GM12878 (cell line): Measurements from ENCODE around the gene MYO1E. TPM values are rescaled to one million over a fixed set of nuclear protein-coding genes. Genes with fewer than 3 reads are reported as not detected.
A peak's percentile ranks its signal among the peaks of the same experiment; 100 is the strongest.

Experiments used
- ATAC-seq: fragments of 200-7000 bp; cut with Tn5 transposase; 3 replicates; pipeline ENCODE4 v1.9.1; 2020; ENCODE audit warnings: mild to moderate bottlenecking, moderate library complexity
- BruUV-seq: library from RNA; stranded (reverse); fragments of 400-500 nt; replicated peaks from 2 replicates; lab custom pipeline; 2021; lab: Mats Ljungman, UMichigan
- CTCF ChIA-PET: fragments of 300-600 bp; sonication (Branson Sonifier 250); formaldehyde crosslinking; extraction: SDS; loops from one replicate; lab custom pipeline; 2021; ENCODE audit warnings: inconsistent platforms; lab: Yijun Ruan, JAX
- POLR2A ChIA-PET: fragments of 350-600 bp; formaldehyde crosslinking; extraction: SDS; loops from one replicate; lab custom pipeline; 2021; ENCODE audit warnings: inconsistent platforms; lab: Charles Lee
- RAD21 ChIA-PET: fragments of 300-600 bp; sonication (Branson Sonifier 250); formaldehyde crosslinking; loops from one replicate; lab custom pipeline; 2023; ENCODE audit warnings: antibody characterized with exemption; ENCODE audit not compliant: unreplicated experiment; lab: Charles Lee
- SMC1A ChIA-PET: fragments of 300-600 bp; sonication (Branson Sonifier 250); formaldehyde crosslinking; loops from one replicate; lab custom pipeline; 2023; ENCODE audit not compliant: unreplicated experiment, uncharacterized antibody; lab: Charles Lee
- DNase-seq: peaks from one replicate; pipeline ENCODE4 v3.0.0-alpha.2; 2011; ENCODE audit warnings: low read depth, low spot score
- FAIRE-seq: peaks from 3 replicates; lab custom pipeline; 2011; peaks lifted over from hg19 to GRCh38; lab: Jason Lieb, UNC
- H2AFZ ChIP-seq: 2 replicates; pipeline ENCODE4 v1.6.0; 2011; ENCODE audit warnings: low read depth, low read length, control low read depth; ENCODE audit not compliant: control insufficient read depth
- H3K27ac ChIP-seq: 2 replicates; pipeline ENCODE4 v1.5.1; 2011; ENCODE audit warnings: control low read depth; ENCODE audit not compliant: control insufficient read depth, insufficient read depth
- H3K27me3 ChIP-seq, 2 experiments: replicated peaks in 1 of 2; 2 replicates each; pipeline versions ENCODE4 v1.6.0 to v1.6.1; 2011; ENCODE audit warnings: low read length in 1 of 2; ENCODE audit not compliant: control insufficient read depth in 2 of 2, insufficient read depth in 2 of 2
- H3K36me3 ChIP-seq, 2 experiments: 2 replicates each; pipeline ENCODE4 v1.5.1; 2011; ENCODE audit warnings: low read length in 1 of 2; ENCODE audit not compliant: control insufficient read depth in 2 of 2, insufficient read depth in 2 of 2
- H3K4me1 ChIP-seq: 2 replicates; pipeline ENCODE4 v1.6.1; 2011; ENCODE audit warnings: mild to moderate bottlenecking, low read length, moderate library complexity, mixed read lengths; ENCODE audit not compliant: control insufficient read depth, insufficient read depth
- H3K4me2 ChIP-seq: 2 replicates; pipeline ENCODE4 v1.6.0; 2011; ENCODE audit warnings: control low read depth; ENCODE audit not compliant: control insufficient read depth, insufficient read depth
- H3K4me3 ChIP-seq: fragments of 200-600 bp; sonication (generic); 2 replicates; pipeline ENCODE4 v1.5.1; 2016
- H3K79me2 ChIP-seq: 2 replicates; pipeline ENCODE4 v1.6.0; 2011; ENCODE audit warnings: low read length; ENCODE audit not compliant: control insufficient read depth, insufficient read depth
- H3K9ac ChIP-seq: 2 replicates; pipeline ENCODE4 v1.8.0; 2011; ENCODE audit warnings: low read length, control low read depth, mixed read lengths; ENCODE audit not compliant: control insufficient read depth, insufficient read depth
- H3K9me3 ChIP-seq: replicated peaks from 3 replicates; pipeline ENCODE4 v1.5.1; 2011; ENCODE audit warnings: mild to moderate bottlenecking, low read length; ENCODE audit not compliant: control insufficient read depth, insufficient read depth
- H4K20me1 ChIP-seq: 2 replicates; pipeline ENCODE4 v1.6.0; 2011; ENCODE audit not compliant: control insufficient read depth, insufficient read depth
- BCL11A ChIP-seq: IDR thresholded peaks from 2 replicates; pipeline ENCODE4 v1.6.1; 2011; ENCODE audit warnings: low read depth, low read length
- BCL3 ChIP-seq: IDR thresholded peaks from 2 replicates; pipeline ENCODE4 v1.6.1; 2011; ENCODE audit warnings: borderline replicate concordance, low read depth, mild to moderate bottlenecking, moderate library complexity, low read length; ENCODE audit not compliant: insufficient read depth, poor library complexity, severe bottlenecking
- HDGF ChIP-seq: fragments of 450-650 bp; IDR thresholded peaks from 2 replicates; pipeline ENCODE4 v1.6.1; 2016; ENCODE audit warnings: antibody characterized with exemption
- NR2F1 ChIP-seq: fragments of 450-650 bp; conservative IDR thresholded peaks from 2 replicates; pipeline ENCODE4 v1.6.1; 2017; ENCODE audit warnings: mild to moderate bottlenecking
- ZNF592 ChIP-seq: fragments of 450-650 bp; IDR thresholded peaks from 2 replicates; pipeline ENCODE4 v1.6.1; 2017; ENCODE audit warnings: mild to moderate bottlenecking, moderate library complexity
- ZNF687 ChIP-seq: fragments of 450-650 bp; IDR thresholded peaks from 2 replicates; pipeline ENCODE4 v1.6.1; 2017; ENCODE audit warnings: mild to moderate bottlenecking, moderate library complexity
- WGBS: methylation state at CpG from one replicate; pipeline ENCODE4 v1.1.6; 2016; ENCODE audit warnings: low lambda C conversion rate; ENCODE audit not compliant: insufficient replicate concordance, insufficient coverage; ENCODE audit errors: missing lambda C conversion rate; 5-methylcytosine and 5-hydroxymethylcytosine counted together
- in situ Hi-C: fragments of 300-500 bp; cut with MboI; formaldehyde crosslinking; loops from 9 replicates; pipeline ENCODE4 v1.14.3; 2018; ENCODE audit warnings: mixed read lengths
- intact Hi-C: fragments of 100-400 bp; cut with micrococcal nuclease; formaldehyde crosslinking; loops from one replicate; pipeline ENCODE4 v1.14.2; 2022; ENCODE audit not compliant: unreplicated experiment
- polyA plus RNA-seq, 11 experiments: library from polyadenylated mRNA; depleted of rRNA in 4 of 11; unstranded in 6 of 11; stranded (reverse) in 5 of 11; fragments of >200 nt; fragmentation: Nextera tagmentation in 4 of 11; fragmentation: Illumina TruSeq in 1 of 11; extraction: Ambion mirVana in 4 of 11; extraction: Trizol in 1 of 11; gene quantifications; 1 replicate in 1 of 11; 2 replicates in 10 of 11; pipeline versions ENCODE4 v1.2.1 to v1.2.3, GENCODE V29; 2011 to 2016; ENCODE audit warnings: inconsistent platforms in 2 of 11, missing spikeins in 2 of 11, low read depth in 1 of 11
- total RNA-seq, 4 experiments: library from RNA; depleted of rRNA in 3 of 4; stranded (reverse); fragments of >200 nt in 3 of 4; fragmentation: Illumina TruSeq in 1 of 4; extraction: Trizol in 1 of 4; gene quantifications; 2 replicates each; pipeline versions ENCODE4 v1.2.1 to v1.2.3, GENCODE V29; 2013 to 2021
- TF ChIP-seq, protein P1 (sequence below): fragments of 450-650 bp; IDR thresholded peaks from 2 replicates; pipeline ENCODE4 v1.6.1; 2017; ENCODE audit warnings: mild to moderate bottlenecking, low read depth, inconsistent platforms; ENCODE audit not compliant: poor library complexity, severe bottlenecking

The MYO1E gene
- total and polyA plus RNA-seq, 10 of the 15 experiments (the other 5 are each of a cell fraction or from before 2014, with no cell fraction given): 10.3 to 266 (median 64.9) TPM

GRCh38 chr15:59259137-59259943 lies 113.3 kb downstream of the MYO1E start:
- Histone ChIP-seq H3K9me3 (no peaks in the 10 kb centered on the region), H2AFZ (no peak overlapping the region), H3K27ac (no peak overlapping the region), H3K9ac (no peak overlapping the region), H3K4me1 (no peaks in the 10 kb centered on the region), H4K20me1 (no peaks in the 10 kb centered on the region), H3K4me3 (no peak overlapping the region), H3K36me3 (peaks cover 0 to 37% of the 10 kb centered on the region in 2 experiments; a peak in 3 of 4 replicates), H3K79me2 (no peaks in the 10 kb centered on the region), H3K27me3 (no peaks in the 10 kb centered on the region), H3K4me2 (no peak overlapping the region)
- no peak for DNase-seq
- POLR2A ChIA-PET: interaction anchor here (0.6 kb wide), 1 partner anchor 9 kb away, joined by 3 read pairs; no protein-coding TSS in a partner anchor
- no peak for FAIRE-seq
- ATAC-seq: peak; percentile 28
- BruUV-seq: no TSS peak
- SMC1A ChIA-PET: interaction anchor here (0.6 to 7.7 kb wide), 4 partner anchors 9 to 151 kb away, joined by 3 to 47 read pairs (median 4); no protein-coding TSS in a partner anchor
- WGBS: 49% methylated on average over 5 of the region's 5 CpGs
- RAD21 ChIA-PET: interaction anchor here (1.1 to 1.4 kb wide), 2 partner anchors 32 to 159 kb away, joined by 3 read pairs; no protein-coding TSS in a partner anchor
- intact Hi-C loops (no loop called here), in situ Hi-C loops (no loop called here)
- CTCF ChIA-PET: interaction anchor here (0.9 to 1.1 kb wide), 2 partner anchors 10 to 14 kb away, joined by 3 read pairs; no protein-coding TSS in a partner anchor
- TF ChIP-seq BCL3: no peak
- TF ChIP-seq BCL11A: no peak
- TF ChIP-seq HDGF: no peak
- TF ChIP-seq ZNF592: peak; percentile 66
- TF ChIP-seq ZNF687: peak; percentile 90
- TF ChIP-seq, protein P1, sequence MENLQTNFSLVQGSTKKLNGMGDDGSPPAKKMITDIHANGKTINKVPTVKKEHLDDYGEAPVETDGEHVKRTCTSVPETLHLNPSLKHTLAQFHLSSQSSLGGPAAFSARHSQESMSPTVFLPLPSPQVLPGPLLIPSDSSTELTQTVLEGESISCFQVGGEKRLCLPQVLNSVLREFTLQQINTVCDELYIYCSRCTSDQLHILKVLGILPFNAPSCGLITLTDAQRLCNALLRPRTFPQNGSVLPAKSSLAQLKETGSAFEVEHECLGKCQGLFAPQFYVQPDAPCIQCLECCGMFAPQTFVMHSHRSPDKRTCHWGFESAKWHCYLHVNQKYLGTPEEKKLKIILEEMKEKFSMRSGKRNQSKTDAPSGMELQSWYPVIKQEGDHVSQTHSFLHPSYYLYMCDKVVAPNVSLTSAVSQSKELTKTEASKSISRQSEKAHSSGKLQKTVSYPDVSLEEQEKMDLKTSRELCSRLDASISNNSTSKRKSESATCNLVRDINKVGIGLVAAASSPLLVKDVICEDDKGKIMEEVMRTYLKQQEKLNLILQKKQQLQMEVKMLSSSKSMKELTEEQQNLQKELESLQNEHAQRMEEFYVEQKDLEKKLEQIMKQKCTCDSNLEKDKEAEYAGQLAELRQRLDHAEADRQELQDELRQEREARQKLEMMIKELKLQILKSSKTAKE: no peak
- 0 out of 2 replicates have a peak, but pooled peaks have one; percentile 16 for TF ChIP-seq NR2F1
